Trophoblast cell (in vitro differentiated cells and primary cell): ENCODE data around the gene TUBB3.

Experiments
- DNase-seq, 2 donors: peaks; one replicate each; pipeline ENCODE4 v3.0.0-alpha.2; 2016
- H2AFZ ChIP-seq: 2 replicates; pipeline ENCODE4 v1.6.1; 2013; ENCODE audit warnings: low read length, moderate library complexity, mild to moderate bottlenecking; ENCODE audit not compliant: insufficient read depth, poor library complexity
- H2AK5ac ChIP-seq: 2 replicates; pipeline ENCODE4 v1.6.1; 2013; ENCODE audit warnings: mild to moderate bottlenecking, low read length
- H2BK120ac ChIP-seq: 2 replicates; pipeline ENCODE4 v1.6.1; 2013; ENCODE audit warnings: low read length, mild to moderate bottlenecking, moderate library complexity; ENCODE audit not compliant: insufficient read depth, poor library complexity
- H2BK12ac ChIP-seq: 2 replicates; pipeline ENCODE4 v1.6.1; 2013; ENCODE audit warnings: mild to moderate bottlenecking, low read length, moderate library complexity
- H2BK5ac ChIP-seq: 2 replicates; pipeline ENCODE4 v1.6.1; 2013; ENCODE audit warnings: low read length, low read depth, moderate library complexity, mild to moderate bottlenecking; ENCODE audit not compliant: poor library complexity
- H3K14ac ChIP-seq: 2 replicates; pipeline ENCODE4 v1.6.1; 2013; ENCODE audit warnings: mild to moderate bottlenecking, low read length
- H3K18ac ChIP-seq: 2 replicates; pipeline ENCODE4 v1.6.1; 2013; ENCODE audit warnings: mild to moderate bottlenecking, low read length
- H3K23ac ChIP-seq: 2 replicates; pipeline ENCODE4 v1.6.1; 2013; ENCODE audit warnings: low read length
- H3K27ac ChIP-seq: 2 replicates; pipeline ENCODE4 v1.5.1; 2013; ENCODE audit warnings: low read depth, mild to moderate bottlenecking, inconsistent platforms, low read length, moderate library complexity
- H3K27me3 ChIP-seq: 2 replicates; pipeline ENCODE4 v1.6.1; 2013; ENCODE audit warnings: inconsistent platforms, mild to moderate bottlenecking, low read length, moderate library complexity; ENCODE audit not compliant: insufficient read depth
- H3K36me3 ChIP-seq, 2 experiments: 1 replicate in 1 of 2; 2 replicates in 1 of 2; pipeline ENCODE4 v1.6.1; 2013; ENCODE audit warnings: low read length in 2 of 2, mild to moderate bottlenecking in 2 of 2, moderate library complexity in 1 of 2; ENCODE audit not compliant: insufficient read depth in 2 of 2, control insufficient read depth in 1 of 2
- H3K4ac ChIP-seq: 2 replicates; pipeline ENCODE4 v1.6.1; 2013; ENCODE audit warnings: low read depth, mild to moderate bottlenecking, low read length, moderate library complexity
- H3K4me1 ChIP-seq, 2 experiments: 1 replicate in 1 of 2; 2 replicates in 1 of 2; pipeline ENCODE4 v1.6.1; 2013; ENCODE audit warnings: low read length in 2 of 2, mild to moderate bottlenecking in 2 of 2, moderate library complexity in 1 of 2; ENCODE audit not compliant: insufficient read depth in 2 of 2, control insufficient read depth in 1 of 2
- H3K4me2 ChIP-seq: 2 replicates; pipeline ENCODE4 v1.6.1; 2013; ENCODE audit warnings: inconsistent platforms, mild to moderate bottlenecking, low read length, moderate library complexity
- H3K4me3 ChIP-seq: 2 replicates; pipeline ENCODE4 v1.5.1; 2013; ENCODE audit warnings: mild to moderate bottlenecking, low read depth, low read length, inconsistent platforms
- H3K79me1 ChIP-seq: one replicate; pipeline ENCODE4 v1.6.1; 2013; ENCODE audit warnings: low read length
- H3K79me2 ChIP-seq: 2 replicates; pipeline ENCODE4 v1.6.1; 2013; ENCODE audit warnings: low read length, mild to moderate bottlenecking; ENCODE audit not compliant: control insufficient read depth, insufficient read depth, poor library complexity
- H3K9ac ChIP-seq: 2 replicates; pipeline ENCODE4 v1.6.1; 2013; ENCODE audit warnings: mild to moderate bottlenecking, low read length
- H3K9me3 ChIP-seq: 2 replicates; pipeline ENCODE4 v1.6.1; 2013; ENCODE audit warnings: low read depth, mild to moderate bottlenecking, control low read depth, inconsistent platforms, low read length; ENCODE audit not compliant: insufficient read depth
- H4K12ac ChIP-seq: 2 replicates; pipeline ENCODE4 v1.6.1; 2013; ENCODE audit warnings: low read depth, mild to moderate bottlenecking, low read length, moderate library complexity
- H4K8ac ChIP-seq: 2 replicates; pipeline ENCODE4 v1.6.1; 2013; ENCODE audit warnings: low read depth, mild to moderate bottlenecking, low read length, moderate library complexity
- H4K91ac ChIP-seq: one replicate; pipeline ENCODE4 v1.6.1; 2013; ENCODE audit warnings: low read depth, mild to moderate bottlenecking, low read length, moderate library complexity
- WGBS: extraction: QIAGEN DNeasy Blood & Tissue Kit; methylation state at CpG from one replicate; pipeline ENCODE4 v1.1.7; 2013; ENCODE audit warnings: missing lambda C conversion rate; ENCODE audit not compliant: insufficient read length, insufficient coverage; ENCODE audit errors: extremely low coverage; 5-methylcytosine and 5-hydroxymethylcytosine counted together

The TUBB3 gene

DNA sequence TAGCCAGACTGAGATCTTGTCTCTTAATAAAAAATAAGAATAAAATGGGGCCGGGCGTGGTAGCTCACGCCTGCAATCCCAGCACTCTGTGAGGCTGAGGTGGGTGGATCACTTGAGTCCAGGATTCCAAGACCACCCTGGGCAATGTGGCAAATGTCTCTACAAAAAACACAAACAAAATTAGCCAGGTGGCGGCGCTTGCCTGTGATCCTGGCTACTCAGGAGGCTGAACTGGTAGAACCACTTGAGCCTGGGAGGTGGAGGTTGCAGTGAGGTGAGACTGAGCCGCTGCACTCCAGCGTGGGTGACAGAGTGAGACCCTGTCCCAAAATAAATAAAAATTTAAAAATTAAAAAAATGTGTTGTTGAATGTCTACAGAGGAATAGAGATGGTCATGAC lies 22.5 kb downstream of the TUBB3 start:
- H2BK5ac ChIP-seq = no peak overlapping the region
- H3K27me3 ChIP-seq = peaks cover 6% of the 10 kb centered on the region
- no peak overlapping the region for H3K4me2 ChIP-seq
- H4K8ac ChIP-seq = no peak overlapping the region
- no peaks in the 10 kb centered on the region for H3K79me1 ChIP-seq
- no peak overlapping the region for H2BK12ac ChIP-seq
- H2AFZ ChIP-seq = no peak overlapping the region
- H3K14ac ChIP-seq = no peak overlapping the region
- peaks cover 4% of the 10 kb centered on the region for H3K9me3 ChIP-seq
- no peak overlapping the region for H3K9ac ChIP-seq
- no peak overlapping the region for H3K18ac ChIP-seq
- H3K27ac ChIP-seq = no peak overlapping the region
- no peak overlapping the region for H3K4ac ChIP-seq
- peaks cover 2 to 14% of the 10 kb centered on the region in 2 experiments for H3K4me1 ChIP-seq
- H3K23ac ChIP-seq = no peak overlapping the region
- DNase-seq = peak in 1 of 2 donors; percentile 38
- no peak overlapping the region for H2AK5ac ChIP-seq
- H4K91ac ChIP-seq = no peak overlapping the region
- no peak overlapping the region for H3K4me3 ChIP-seq
- H3K79me2 ChIP-seq = no peaks in the 10 kb centered on the region
- no peak overlapping the region for H4K12ac ChIP-seq
- no peaks in the 10 kb centered on the region for H3K36me3 ChIP-seq
- WGBS = no CpG with 5 or more reads among the region's 7 CpGs
- no peak overlapping the region for H2BK120ac ChIP-seq

DNA sequence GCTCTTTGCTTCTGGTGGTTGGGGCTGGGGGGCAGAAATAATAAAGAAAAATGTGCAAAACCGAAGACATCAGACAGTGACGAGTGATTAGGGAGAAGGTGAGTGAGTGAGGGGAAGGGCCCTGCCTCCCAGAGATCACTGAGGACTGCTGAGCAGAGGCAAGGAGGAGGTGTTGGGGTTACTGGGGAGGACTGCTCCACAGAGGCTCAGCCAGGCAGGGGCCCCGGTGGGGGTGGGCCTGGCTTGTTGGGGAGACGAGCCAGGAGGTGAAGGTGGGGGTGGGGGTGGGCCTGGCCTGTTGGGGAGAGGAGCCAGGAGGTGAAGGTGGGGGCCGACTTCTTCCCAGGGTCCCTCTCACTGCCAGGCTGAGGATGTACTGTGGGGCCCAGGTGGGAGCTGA lies 23.4 kb downstream of the TUBB3 start:
- no peak overlapping the region for H2BK120ac ChIP-seq
- H2BK12ac ChIP-seq = no peak overlapping the region
- no peak overlapping the region for H3K18ac ChIP-seq
- no peak for DNase-seq
- no peak overlapping the region for H3K4me2 ChIP-seq
- no peak overlapping the region for H2BK5ac ChIP-seq
- H3K27me3 ChIP-seq = peaks cover 6% of the 10 kb centered on the region
- peaks cover 2 to 14% of the 10 kb centered on the region in 2 experiments for H3K4me1 ChIP-seq
- H3K9ac ChIP-seq = no peak overlapping the region
- no peaks in the 10 kb centered on the region for H3K79me2 ChIP-seq
- H3K79me1 ChIP-seq = no peaks in the 10 kb centered on the region
- no peak overlapping the region for H4K8ac ChIP-seq
- H3K27ac ChIP-seq = no peak overlapping the region
- WGBS = no CpG with 5 or more reads among the region's 5 CpGs
- no peak overlapping the region for H2AK5ac ChIP-seq
- no peak overlapping the region for H3K4me3 ChIP-seq
- H4K91ac ChIP-seq = no peak overlapping the region
- no peak overlapping the region for H4K12ac ChIP-seq
- H3K4ac ChIP-seq = no peak overlapping the region
- peaks cover 0 to 1% of the 10 kb centered on the region in 2 experiments for H3K36me3 ChIP-seq
- no peak overlapping the region for H3K23ac ChIP-seq
- H3K9me3 ChIP-seq = peaks cover 4% of the 10 kb centered on the region
- no peak overlapping the region for H2AFZ ChIP-seq
- no peak overlapping the region for H3K14ac ChIP-seq

DNA sequence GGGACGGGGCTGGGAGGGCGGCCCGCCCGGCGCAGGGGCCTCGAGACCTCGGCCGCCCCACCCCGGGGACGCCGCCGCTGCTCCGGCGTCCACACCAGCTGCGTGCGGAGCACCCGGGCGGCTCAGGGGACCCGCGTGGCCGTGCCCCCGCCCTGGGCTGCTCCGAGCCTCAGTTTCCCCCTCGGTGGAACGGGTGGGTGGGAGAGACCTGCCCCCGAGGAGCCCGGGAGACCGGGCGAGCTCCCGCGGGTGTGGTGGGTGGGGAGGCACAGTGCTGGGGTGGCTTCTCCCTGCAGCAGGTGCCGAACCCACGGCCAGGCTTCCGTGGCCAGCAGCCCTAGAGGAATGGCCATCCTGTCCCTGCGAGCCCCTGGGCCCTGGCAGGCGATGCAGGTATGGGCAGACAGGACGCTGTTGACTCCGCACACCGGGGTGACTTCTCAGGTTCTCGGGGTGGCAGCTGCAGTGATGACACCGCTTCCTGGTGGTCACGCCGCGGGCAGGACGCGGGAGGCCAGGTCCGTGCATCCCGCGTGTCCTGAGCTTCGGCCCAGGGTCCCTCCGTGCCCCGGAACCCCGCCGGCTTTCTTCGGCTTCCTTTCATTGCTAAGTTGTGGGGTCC lies 26.1 kb downstream of the TUBB3 start:
- H2BK12ac ChIP-seq = no peak overlapping the region
- H4K12ac ChIP-seq = no peak overlapping the region
- peak overlapping the region; percentile 45 for H3K18ac ChIP-seq
- H3K23ac ChIP-seq = no peak overlapping the region
- H3K4ac ChIP-seq = no peak overlapping the region
- H3K79me1 ChIP-seq = no peaks in the 10 kb centered on the region
- peak overlapping the region; percentile 39 for H4K91ac ChIP-seq
- peak overlapping the region; percentile 72 for H4K8ac ChIP-seq
- no peaks in the 10 kb centered on the region for H3K79me2 ChIP-seq
- H3K4me3 ChIP-seq = peak overlapping the region; percentile 78
- H3K27ac ChIP-seq = no peak overlapping the region
- no peak overlapping the region for H2AFZ ChIP-seq
- H3K4me2 ChIP-seq = peak overlapping the region; percentile 93
- peak overlapping the region; percentile 79 for H3K9ac ChIP-seq
- no peak overlapping the region for H2BK120ac ChIP-seq
- H2AK5ac ChIP-seq = peak overlapping the region; percentile 60
- H3K27me3 ChIP-seq = peaks cover 6% of the 10 kb centered on the region
- peaks cover 2 to 3% of the 10 kb centered on the region in 2 experiments for H3K36me3 ChIP-seq
- DNase-seq = no peak
- H2BK5ac ChIP-seq = no peak overlapping the region
- H3K4me1 ChIP-seq = peaks cover 2 to 14% of the 10 kb centered on the region in 2 experiments
- no peak overlapping the region for H3K14ac ChIP-seq
- H3K9me3 ChIP-seq = peaks cover 4% of the 10 kb centered on the region
- no CpG with 5 or more reads among the region's 55 CpGs for WGBS

DNA sequence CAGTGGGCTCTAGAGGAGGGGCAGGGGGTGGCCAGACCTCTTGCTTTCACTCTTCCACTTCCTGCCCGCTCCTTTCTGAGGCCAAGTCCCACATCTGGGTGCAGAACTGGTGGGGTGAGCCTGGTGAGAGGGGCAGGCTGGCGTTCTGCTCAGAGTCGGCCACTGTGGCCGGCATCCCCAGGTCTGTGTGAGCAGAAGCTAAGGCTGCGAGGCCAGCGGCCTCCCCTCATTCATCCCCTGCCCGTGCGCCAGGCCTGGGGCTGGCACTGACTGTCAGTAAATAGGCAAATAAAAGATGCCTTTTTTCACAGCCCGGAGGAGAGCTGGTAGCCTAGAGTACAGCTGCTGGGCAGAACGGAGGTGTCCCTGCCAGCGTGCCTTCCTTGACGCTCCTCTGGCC lies 26.6 kb downstream of the TUBB3 start:
- Histone ChIP-seq H3K4ac (no peak overlapping the region), H2BK120ac (no peak overlapping the region), H3K79me1 (no peaks in the 10 kb centered on the region), H2AFZ (no peak overlapping the region), H3K9me3 (peaks cover 4% of the 10 kb centered on the region), H3K23ac (peak overlapping the region; percentile 67), H3K14ac (no peak overlapping the region), H3K9ac (peak overlapping the region; percentile 52), H3K27me3 (peaks cover 6% of the 10 kb centered on the region), H3K4me1 (peaks cover 2 to 14% of the 10 kb centered on the region in 2 experiments), H4K91ac (no peak overlapping the region), H3K36me3 (peaks cover 3 to 7% of the 10 kb centered on the region in 2 experiments), H3K18ac (peak overlapping the region; percentile 38), H3K27ac (no peak overlapping the region), H2BK12ac (no peak overlapping the region), H3K79me2 (no peaks in the 10 kb centered on the region), H2BK5ac (no peak overlapping the region), H3K4me2 (peak overlapping the region; percentile 93), H2AK5ac (no peak overlapping the region), H3K4me3 (no peak overlapping the region), H4K8ac (peak overlapping the region; percentile 22), H4K12ac (peak overlapping the region; percentile 7)
- WGBS = no CpG with 5 or more reads among the region's 12 CpGs
- DNase-seq = no peak
